GM12874 (cell line): ENCODE results near the gene DUOXA1.

Experiments
- TF ChIP-seq, protein P1 (sequence below): IDR thresholded peaks from 2 replicates; pipeline ENCODE4 v1.5.1; 2011; ENCODE audit warnings: low read depth, mild to moderate bottlenecking, control low read depth, low read length, moderate library complexity; ENCODE audit not compliant: insufficient read depth

The DUOXA1 gene

DNA sequence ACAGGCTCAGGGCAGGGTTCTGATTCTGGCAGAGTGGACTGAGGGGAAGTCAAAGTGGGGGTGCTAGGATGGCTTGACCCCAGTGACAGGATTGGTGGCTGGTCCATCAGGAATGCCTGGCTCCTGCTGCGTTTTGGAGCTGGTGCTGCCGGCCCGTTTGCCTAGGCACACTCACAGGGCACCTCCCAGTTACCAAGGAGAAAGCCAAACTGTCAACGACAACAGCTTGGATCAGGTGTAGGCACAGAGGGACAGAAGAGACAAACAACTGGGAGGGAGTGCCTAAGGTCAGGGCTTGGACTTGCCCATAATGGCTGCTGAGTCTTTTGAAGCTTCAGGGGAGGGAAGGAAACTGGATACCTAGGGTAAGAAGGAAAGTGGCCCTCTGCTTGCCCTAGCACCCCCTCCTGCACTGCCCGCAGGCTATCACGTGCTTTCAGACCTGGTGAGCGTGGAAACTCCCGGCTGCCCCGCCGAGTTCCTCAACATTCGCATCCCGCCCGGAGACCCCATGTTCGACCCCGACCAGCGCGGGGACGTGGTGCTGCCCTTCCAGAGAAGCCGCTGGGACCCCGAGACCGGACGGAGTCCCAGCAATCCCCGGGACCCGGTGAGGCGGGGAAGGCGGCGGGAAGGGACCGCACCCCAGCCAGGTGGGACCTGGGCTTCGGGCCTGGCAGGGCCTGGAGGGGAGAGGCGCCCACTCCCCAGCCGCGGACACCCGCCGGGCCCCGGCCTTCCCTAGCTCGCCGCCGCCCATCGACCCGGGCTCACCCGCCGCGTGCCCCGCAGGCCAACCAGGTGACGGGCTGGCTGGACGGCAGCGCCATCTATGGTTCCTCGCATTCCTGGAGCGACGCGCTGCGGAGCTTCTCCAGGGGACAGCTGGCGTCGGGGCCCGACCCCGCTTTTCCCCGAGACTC, 5.3 kb upstream of the DUOXA1 start:
- TF ChIP-seq, protein P1, sequence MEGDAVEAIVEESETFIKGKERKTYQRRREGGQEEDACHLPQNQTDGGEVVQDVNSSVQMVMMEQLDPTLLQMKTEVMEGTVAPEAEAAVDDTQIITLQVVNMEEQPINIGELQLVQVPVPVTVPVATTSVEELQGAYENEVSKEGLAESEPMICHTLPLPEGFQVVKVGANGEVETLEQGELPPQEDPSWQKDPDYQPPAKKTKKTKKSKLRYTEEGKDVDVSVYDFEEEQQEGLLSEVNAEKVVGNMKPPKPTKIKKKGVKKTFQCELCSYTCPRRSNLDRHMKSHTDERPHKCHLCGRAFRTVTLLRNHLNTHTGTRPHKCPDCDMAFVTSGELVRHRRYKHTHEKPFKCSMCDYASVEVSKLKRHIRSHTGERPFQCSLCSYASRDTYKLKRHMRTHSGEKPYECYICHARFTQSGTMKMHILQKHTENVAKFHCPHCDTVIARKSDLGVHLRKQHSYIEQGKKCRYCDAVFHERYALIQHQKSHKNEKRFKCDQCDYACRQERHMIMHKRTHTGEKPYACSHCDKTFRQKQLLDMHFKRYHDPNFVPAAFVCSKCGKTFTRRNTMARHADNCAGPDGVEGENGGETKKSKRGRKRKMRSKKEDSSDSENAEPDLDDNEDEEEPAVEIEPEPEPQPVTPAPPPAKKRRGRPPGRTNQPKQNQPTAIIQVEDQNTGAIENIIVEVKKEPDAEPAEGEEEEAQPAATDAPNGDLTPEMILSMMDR: no peak

DNA sequence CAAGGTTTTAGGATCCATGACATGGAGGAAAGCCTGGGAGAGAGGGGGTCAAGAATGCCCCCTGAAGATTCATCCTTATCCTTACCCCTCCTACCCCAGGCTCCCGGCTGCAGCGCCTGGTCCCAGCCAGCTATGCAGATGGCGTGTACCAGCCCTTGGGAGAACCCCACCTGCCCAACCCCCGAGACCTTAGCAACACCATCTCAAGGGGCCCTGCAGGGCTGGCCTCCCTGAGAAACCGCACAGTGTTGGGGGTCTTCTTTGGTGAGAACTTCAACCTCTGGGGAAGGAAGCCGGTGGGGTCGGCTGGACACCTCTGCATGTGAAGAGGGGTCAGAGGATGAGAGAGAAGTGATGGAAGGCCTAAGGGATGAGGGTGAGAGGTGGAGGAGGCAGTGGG, 4.4 kb upstream of the DUOXA1 start:
- TF ChIP-seq, protein P1: no peak

DNA sequence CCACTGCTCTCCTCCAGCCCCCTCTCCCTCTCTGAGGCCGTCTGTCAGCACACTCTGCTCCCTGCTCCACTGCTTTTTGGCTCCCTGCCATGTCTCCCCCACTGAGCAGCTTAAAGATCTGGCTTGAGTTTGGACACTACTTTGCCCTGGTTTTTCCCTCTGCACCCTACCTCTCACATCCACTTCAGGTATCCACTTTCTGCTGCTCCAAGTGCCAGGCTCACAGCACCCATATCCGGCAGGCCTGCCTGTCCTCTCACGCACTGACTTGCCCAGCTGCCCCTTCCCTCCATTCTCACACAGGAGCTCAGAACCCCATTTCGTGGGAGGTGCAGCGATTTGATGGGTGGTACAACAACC, 3.9 kb upstream of the DUOXA1 start:
- TF ChIP-seq, protein P1: no peak

DNA sequence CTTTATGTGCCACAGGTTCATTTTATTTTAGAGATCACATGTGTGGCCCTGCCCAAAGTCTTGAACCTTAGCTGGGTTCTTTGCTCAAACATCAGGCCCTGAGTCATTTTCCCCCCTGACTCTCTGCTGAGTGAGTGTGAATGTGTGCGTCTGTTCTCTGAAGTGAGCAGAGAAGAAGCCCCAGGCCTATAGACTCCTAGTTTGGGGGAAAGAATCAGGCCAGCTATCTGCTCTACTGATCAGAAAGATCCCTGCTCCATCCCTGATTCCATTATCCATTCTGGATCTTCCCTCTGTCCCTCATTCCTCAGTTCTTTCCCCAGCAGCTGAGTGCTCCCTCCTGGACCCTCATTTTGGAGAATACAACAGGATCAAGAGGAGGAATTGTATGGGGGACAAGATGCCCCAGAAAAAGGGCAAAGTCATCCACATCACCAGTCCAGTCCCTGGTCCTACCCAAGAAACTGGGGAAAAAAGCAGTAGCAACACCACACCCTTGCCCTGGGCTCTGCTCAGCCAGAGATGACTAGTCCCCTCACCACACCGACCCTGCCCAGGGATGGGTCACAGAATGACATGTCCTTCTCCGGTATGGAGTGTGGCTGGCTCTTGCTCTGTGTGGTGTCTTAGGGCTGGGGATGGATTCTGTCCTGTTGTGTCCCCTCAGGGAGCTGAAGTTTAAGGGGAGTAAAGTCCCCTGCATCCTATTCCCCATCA, 3.3 kb upstream of the DUOXA1 start:
- TF ChIP-seq, protein P1: no peak

DNA sequence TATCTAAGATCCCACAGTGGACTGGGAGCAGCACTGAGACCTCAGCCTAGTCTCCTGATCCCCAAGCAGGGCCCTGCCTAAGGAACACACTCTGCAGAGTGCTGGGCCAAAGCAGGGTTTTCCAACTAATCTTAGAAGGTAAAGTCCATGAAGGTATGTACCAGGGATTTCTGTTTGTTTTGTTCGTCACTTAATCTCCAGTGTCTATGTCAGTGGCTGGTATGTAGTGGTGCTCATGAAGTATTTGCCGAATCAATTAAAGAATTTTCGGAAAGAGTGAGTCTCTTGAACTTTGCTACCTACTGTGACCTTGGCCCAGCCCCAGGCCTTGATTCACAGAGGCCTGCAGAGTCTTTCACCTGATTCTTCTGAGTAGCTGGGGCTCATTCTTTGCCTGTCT, 1.8 kb upstream of the DUOXA1 start:
- TF ChIP-seq, protein P1: no peak

DNA sequence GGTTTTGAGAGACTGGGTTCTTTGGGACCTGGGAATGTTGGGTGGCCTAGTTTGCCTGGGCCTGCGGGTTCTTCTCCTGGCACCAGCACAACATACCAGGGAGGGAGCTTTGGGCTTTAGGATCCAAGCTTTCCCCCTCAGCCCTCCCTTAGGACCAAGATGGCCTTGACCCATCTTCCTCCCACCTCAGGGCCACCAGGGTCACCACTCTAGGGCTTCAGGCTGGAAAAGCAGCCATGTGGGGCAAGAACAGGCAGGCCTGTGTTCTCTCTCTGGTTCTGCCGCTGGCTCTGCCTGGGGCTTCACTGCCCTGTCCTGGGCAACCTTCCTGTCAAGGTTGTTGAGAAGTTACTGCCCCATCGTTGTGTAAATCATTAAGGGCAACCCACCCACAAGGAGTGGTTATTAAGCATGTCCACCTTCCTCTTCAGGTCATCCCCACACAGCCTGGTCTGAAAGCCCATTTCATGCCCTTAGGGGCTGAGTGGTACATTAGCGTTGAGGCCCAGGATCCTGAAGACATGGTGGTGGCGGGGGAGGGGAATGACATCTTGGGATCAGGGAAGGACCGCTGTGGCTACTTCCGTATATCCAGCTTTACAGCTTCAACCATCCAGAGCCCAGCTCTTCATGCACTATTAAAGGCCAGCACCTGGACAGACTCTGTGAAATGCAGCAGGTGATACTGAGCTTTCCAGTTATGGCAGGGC, 767 bp upstream of the DUOXA1 start:
- TF ChIP-seq, protein P1: no peak
